GM12875 (cell line): ENCODE results near the gene ELF2.

Source experiments
- H3K4me3 ChIP-seq: one replicate; pipeline ENCODE4 v1.5.1; 2011; ENCODE audit warnings: low read depth, low read length, control low read depth
- CTCF ChIP-seq: IDR thresholded peaks from 2 replicates; pipeline ENCODE4 v1.5.1; 2011; ENCODE audit warnings: low read depth, mild to moderate bottlenecking, control low read depth, inconsistent platforms, low read length, moderate library complexity, borderline replicate concordance; ENCODE audit not compliant: insufficient read depth

The ELF2 gene

GRCh38 chr4:139212900-139213299, 35.9 kb upstream of the ELF2 start:
- no peak overlapping the region for H3K4me3 ChIP-seq

GRCh38 chr4:139210486-139210885, 33.5 kb upstream of the ELF2 start:
- TF ChIP-seq CTCF, result no peak
- H3K4me3 ChIP-seq, result no peak overlapping the region

More at GRCh38 chr4:139212900-139213299, 35.9 kb upstream of the ELF2 start:
- no peak for TF ChIP-seq CTCF

- H3K4me3 ChIP-seq, result no peak overlapping the region
- no peak for TF ChIP-seq CTCF
Measured at GRCh38 chr4:139209470-139210063, 32.5 kb upstream of the ELF2 start.

- no peak for TF ChIP-seq CTCF
- H3K4me3 ChIP-seq, result no peak overlapping the region
Measured at GRCh38 chr4:139208404-139208945, 31.5 kb upstream of the ELF2 start.

- TF ChIP-seq CTCF, result no peak
- no peak overlapping the region for H3K4me3 ChIP-seq
Measured at GRCh38 chr4:139207873-139208403, 30.9 kb upstream of the ELF2 start.

- H3K4me3 ChIP-seq, result no peak overlapping the region
- no peak for TF ChIP-seq CTCF
Measured at GRCh38 chr4:139207247-139207646, 30.2 kb upstream of the ELF2 start.

- no peak for TF ChIP-seq CTCF
- no peak overlapping the region for H3K4me3 ChIP-seq
Measured at GRCh38 chr4:139202991-139203390, 26.0 kb upstream of the ELF2 start.
